HEK293T (cell line): ENCODE measurements around the gene BRICD5.

Experiments used
- CTBP1 ChIP-seq: fragments of 450-650 bp; IDR thresholded peaks from 2 replicates; pipeline ENCODE4 v1.6.1; 2016; ENCODE audit warnings: borderline replicate concordance
- ELF4 ChIP-seq: fragments of 450-650 bp; IDR thresholded peaks from 2 replicates; pipeline ENCODE4 v1.6.1; 2017; ENCODE audit warnings: antibody characterized with exemption
- FOXM1 ChIP-seq: fragments of 450-650 bp; IDR thresholded peaks from 2 replicates; pipeline ENCODE4 v1.6.1; 2017; ENCODE audit warnings: mild to moderate bottlenecking, borderline replicate concordance
- SP1 ChIP-seq: fragments of 450-650 bp; IDR thresholded peaks from 2 replicates; pipeline ENCODE4 v1.6.1; 2017
- SUZ12 ChIP-seq: fragments of 450-650 bp; IDR thresholded peaks from 2 replicates; pipeline ENCODE4 v1.6.1; 2016; ENCODE audit warnings: mild to moderate bottlenecking
- TF ChIP-seq, protein P1 (sequence below): fragments of 450-650 bp; IDR thresholded peaks from 2 replicates; pipeline ENCODE4 v1.6.1; 2016

GRCh38 chr16:2214719-2214968 lies 4.0 kb upstream of the BRICD5 start, which contains the start of gene PGP:
- no peak for TF ChIP-seq CTBP1
- TF ChIP-seq, protein P1, sequence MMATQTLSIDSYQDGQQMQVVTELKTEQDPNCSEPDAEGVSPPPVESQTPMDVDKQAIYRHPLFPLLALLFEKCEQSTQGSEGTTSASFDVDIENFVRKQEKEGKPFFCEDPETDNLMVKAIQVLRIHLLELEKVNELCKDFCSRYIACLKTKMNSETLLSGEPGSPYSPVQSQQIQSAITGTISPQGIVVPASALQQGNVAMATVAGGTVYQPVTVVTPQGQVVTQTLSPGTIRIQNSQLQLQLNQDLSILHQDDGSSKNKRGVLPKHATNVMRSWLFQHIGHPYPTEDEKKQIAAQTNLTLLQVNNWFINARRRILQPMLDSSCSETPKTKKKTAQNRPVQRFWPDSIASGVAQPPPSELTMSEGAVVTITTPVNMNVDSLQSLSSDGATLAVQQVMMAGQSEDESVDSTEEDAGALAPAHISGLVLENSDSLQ: no peak
- TF ChIP-seq SP1: no peak
- TF ChIP-seq FOXM1: no peak; the same call in 1 of the 2 replicates
- no peak for TF ChIP-seq ELF4
- no peak for TF ChIP-seq SUZ12
